ENCODE data around the gene DPP6.
"Not testable (repeated sequence)": the region's sequence is repeated elsewhere in the genome, so short reads cannot be mapped to it uniquely, and the experiment has no call there.

Gene DPP6

GRCh38 chr7:154155928-154156327, 103.7 kb downstream of the DPP6 start:
- H3K4me1 ChIP-seq (ENCODE audit: insufficient read depth, low read length); H3K9ac ChIP-seq (ENCODE audit: low read depth, low read length); H3K36me3 ChIP-seq (ENCODE audit: insufficient read depth, low read length); H3K9me3 ChIP-seq (ENCODE audit: control insufficient read depth, insufficient read depth, low read length): not testable (repeated sequence)

DNA sequence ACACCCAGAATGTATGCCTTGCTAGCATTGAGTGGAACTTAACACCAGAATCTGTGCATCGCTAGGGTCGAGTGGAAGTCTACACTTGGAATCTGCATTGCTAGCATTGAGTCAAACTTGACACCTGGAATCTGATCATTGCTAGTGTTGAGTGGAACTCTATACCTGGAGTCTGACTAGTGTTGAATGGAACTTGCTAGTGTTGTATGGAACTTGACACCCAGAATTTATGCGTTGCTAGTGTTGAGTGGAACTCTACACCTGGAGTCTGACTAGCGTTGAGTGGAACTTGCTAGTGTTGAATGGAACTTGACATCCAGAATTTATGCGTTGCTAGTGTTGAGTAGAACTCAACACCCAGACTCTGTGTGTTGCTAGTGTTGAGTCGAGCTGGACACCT, 110.7 kb downstream of the DPP6 start:
- not testable (repeated sequence) for H3K9ac ChIP-seq (ENCODE audit: low read depth, low read length); H3K36me3 ChIP-seq (ENCODE audit: insufficient read depth, low read length); H3K9me3 ChIP-seq (ENCODE audit: control insufficient read depth, insufficient read depth, low read length); H3K4me1 ChIP-seq (ENCODE audit: insufficient read depth, low read length)

DNA sequence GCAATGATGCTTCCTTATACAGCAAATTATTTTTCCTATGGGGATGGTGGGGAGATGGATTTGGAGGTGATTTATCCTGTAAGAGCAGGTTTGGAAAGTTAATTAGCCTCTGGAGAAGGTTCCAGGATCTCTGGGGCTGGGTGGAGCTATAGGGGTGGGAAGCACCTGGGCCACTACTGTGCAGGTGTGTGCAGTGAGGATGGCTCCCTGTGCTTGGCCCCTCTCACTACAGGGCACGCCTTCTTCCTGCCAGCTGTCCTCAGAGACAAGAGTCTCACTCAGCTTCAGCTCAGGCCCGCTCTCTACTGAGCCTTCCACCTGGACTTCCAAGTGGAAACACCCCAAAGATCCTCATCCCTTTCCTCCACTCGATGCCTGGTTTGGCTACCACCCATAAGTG, 111.4 kb downstream of the DPP6 start:
- H3K4me1 ChIP-seq (ENCODE audit: insufficient read depth, low read length); H3K36me3 ChIP-seq (ENCODE audit: insufficient read depth, low read length); H3K9me3 ChIP-seq (ENCODE audit: control insufficient read depth, insufficient read depth, low read length); H3K9ac ChIP-seq (ENCODE audit: low read depth, low read length): not testable (repeated sequence)

DNA sequence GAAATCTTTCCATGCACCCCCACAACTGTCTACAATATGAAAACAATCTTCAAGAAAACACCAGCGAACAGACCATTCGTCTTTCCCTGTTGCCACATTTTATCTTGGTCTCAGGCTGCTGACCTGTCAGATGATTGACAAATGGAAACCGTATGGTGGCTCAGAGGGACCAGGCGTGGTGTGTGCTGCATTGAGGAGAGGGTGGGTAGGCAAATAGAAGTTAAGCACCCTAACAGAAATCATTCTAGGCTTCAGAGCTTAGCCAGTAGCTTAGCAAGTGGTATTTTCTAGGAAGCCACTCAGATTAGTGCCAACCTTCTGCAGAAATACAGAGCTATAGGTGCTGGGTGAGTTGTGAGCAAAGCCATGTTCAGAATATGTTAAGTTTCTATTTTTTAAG, 114.9 kb downstream of the DPP6 start:
- no peaks in the 10 kb centered on the region for H3K9me3 ChIP-seq (ENCODE audit: control insufficient read depth, insufficient read depth, low read length)
- H3K4me1 ChIP-seq (ENCODE audit: insufficient read depth, low read length), result peaks cover 8% of the 10 kb centered on the region
- H3K36me3 ChIP-seq (ENCODE audit: insufficient read depth, low read length), result no peaks in the 10 kb centered on the region
- no peak overlapping the region for H3K9ac ChIP-seq (ENCODE audit: low read depth, low read length)

- H3K9ac ChIP-seq (ENCODE audit: low read depth, low read length), result no peak overlapping the region
- H3K4me1 ChIP-seq (ENCODE audit: insufficient read depth, low read length), result peaks cover 8% of the 10 kb centered on the region
- no peaks in the 10 kb centered on the region for H3K36me3 ChIP-seq (ENCODE audit: insufficient read depth, low read length)
- H3K9me3 ChIP-seq (ENCODE audit: control insufficient read depth, insufficient read depth, low read length), result no peaks in the 10 kb centered on the region
Measured at GRCh38 chr7:154167807-154168206, 115.6 kb downstream of the DPP6 start.

GRCh38 chr7:154171422-154171821, 119.2 kb downstream of the DPP6 start:
- no peak overlapping the region for H3K9ac ChIP-seq (ENCODE audit: low read depth, low read length)

DNA sequence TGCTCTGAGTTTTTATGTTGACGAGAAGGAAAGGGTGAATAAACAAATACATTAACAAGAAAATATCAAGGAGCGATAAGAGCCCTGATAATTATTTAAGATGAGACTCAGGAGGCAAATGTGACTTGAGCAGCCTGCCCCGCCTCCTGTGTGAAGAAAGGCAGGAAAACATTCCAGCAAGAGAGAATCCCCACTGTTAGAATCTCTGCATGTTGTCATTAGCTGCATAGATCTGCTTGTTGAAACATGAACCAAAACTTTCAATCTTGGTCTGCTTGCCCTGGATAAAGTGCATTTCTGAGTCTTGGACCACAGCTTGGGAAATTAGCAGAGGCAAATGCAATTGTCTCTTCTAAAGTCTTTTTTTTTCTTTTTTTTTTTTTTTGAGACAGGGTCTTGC, 120.0 kb downstream of the DPP6 start:
- no peaks in the 10 kb centered on the region for H3K9me3 ChIP-seq (ENCODE audit: control insufficient read depth, insufficient read depth, low read length)
- no peaks in the 10 kb centered on the region for H3K36me3 ChIP-seq (ENCODE audit: insufficient read depth, low read length)
- peaks cover 8% of the 10 kb centered on the region for H3K4me1 ChIP-seq (ENCODE audit: insufficient read depth, low read length)
- no peak overlapping the region for H3K9ac ChIP-seq (ENCODE audit: low read depth, low read length)

More at GRCh38 chr7:154171422-154171821, 119.2 kb downstream of the DPP6 start:
- H3K4me1 ChIP-seq (ENCODE audit: insufficient read depth, low read length), result peaks cover 8% of the 10 kb centered on the region
- no peaks in the 10 kb centered on the region for H3K36me3 ChIP-seq (ENCODE audit: insufficient read depth, low read length)
- H3K9me3 ChIP-seq (ENCODE audit: control insufficient read depth, insufficient read depth, low read length), result no peaks in the 10 kb centered on the region

DNA sequence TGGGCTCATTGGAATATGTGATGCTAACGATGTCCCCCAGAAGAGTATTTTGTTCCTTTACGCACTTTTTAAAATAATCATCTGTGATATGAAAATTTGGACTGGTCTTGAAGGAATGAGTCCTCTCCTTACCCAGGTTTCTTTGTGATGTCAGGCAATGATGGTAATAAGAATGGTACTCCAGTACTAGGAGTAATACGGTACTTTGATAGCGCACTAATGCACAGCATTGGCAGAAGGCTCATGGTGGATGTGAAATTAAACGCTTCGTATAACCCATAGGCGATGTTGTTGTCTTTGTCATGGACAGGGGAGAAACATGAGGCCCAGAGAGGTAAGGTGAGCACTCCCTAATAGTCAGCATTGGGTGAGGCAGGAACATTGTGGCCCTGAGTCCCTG, 125.4 kb downstream of the DPP6 start:
- no peaks in the 10 kb centered on the region for H3K9me3 ChIP-seq (ENCODE audit: control insufficient read depth, insufficient read depth, low read length)
- H3K4me1 ChIP-seq (ENCODE audit: insufficient read depth, low read length), result peaks cover 6% of the 10 kb centered on the region; the same call in 1 of the 2 replicates
- no peak overlapping the region for H3K9ac ChIP-seq (ENCODE audit: low read depth, low read length)
- H3K36me3 ChIP-seq (ENCODE audit: insufficient read depth, low read length), result no peaks in the 10 kb centered on the region

- no peaks in the 10 kb centered on the region for H3K9me3 ChIP-seq (ENCODE audit: control insufficient read depth, insufficient read depth, low read length)
- no peaks in the 10 kb centered on the region for H3K36me3 ChIP-seq (ENCODE audit: insufficient read depth, low read length)
- no peak overlapping the region for H3K9ac ChIP-seq (ENCODE audit: low read depth, low read length)
- peaks cover 17% of the 10 kb centered on the region for H3K4me1 ChIP-seq (ENCODE audit: insufficient read depth, low read length)
Measured at GRCh38 chr7:154178895-154179294, 126.7 kb downstream of the DPP6 start.

GRCh38 chr7:154183482-154183881, 131.3 kb downstream of the DPP6 start:
- Histone ChIP-seq H3K36me3 (ENCODE audit: insufficient read depth, low read length) (no peaks in the 10 kb centered on the region), H3K9ac (ENCODE audit: low read depth, low read length) (no peak overlapping the region; the same call in 1 of the 2 replicates), H3K9me3 (ENCODE audit: control insufficient read depth, insufficient read depth, low read length) (no peaks in the 10 kb centered on the region), H3K4me1 (ENCODE audit: insufficient read depth, low read length) (peaks cover 35% of the 10 kb centered on the region)

- Histone ChIP-seq H3K9ac (ENCODE audit: low read depth, low read length) (no peak overlapping the region; the same call in 1 of the 2 replicates), H3K9me3 (ENCODE audit: control insufficient read depth, insufficient read depth, low read length) (no peaks in the 10 kb centered on the region), H3K36me3 (ENCODE audit: insufficient read depth, low read length) (no peaks in the 10 kb centered on the region), H3K4me1 (ENCODE audit: insufficient read depth, low read length) (peaks cover 35% of the 10 kb centered on the region)
Measured at GRCh38 chr7:154183946-154184345, 131.7 kb downstream of the DPP6 start.

DNA sequence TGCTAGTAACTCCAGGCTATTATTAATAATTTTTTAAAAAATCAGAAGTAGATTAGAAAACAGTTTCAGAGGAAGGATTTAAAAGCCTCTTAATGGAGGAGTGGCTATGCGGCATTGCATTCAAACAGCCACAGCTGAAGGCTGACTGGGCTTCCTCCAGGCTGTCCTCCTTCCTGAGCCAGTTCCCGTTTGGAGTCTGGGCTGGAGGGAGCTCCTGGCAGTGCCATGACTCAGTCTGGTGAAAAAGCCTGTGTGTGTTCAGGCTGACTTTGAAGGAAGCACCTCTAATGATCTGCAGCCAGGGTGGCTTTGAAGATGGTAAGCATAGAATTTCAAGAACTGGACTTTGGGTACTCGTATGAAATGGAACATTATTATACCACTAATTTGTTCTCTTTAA, 134.6 kb downstream of the DPP6 start:
- Histone ChIP-seq H3K9me3 (ENCODE audit: control insufficient read depth, insufficient read depth, low read length) (no peaks in the 10 kb centered on the region), H3K9ac (ENCODE audit: low read depth, low read length) (no peak overlapping the region), H3K4me1 (ENCODE audit: insufficient read depth, low read length) (peaks cover 30% of the 10 kb centered on the region), H3K36me3 (ENCODE audit: insufficient read depth, low read length) (no peaks in the 10 kb centered on the region)

- H3K9ac ChIP-seq (ENCODE audit: low read depth, low read length), result no peak overlapping the region
- peaks cover 24% of the 10 kb centered on the region for H3K4me1 ChIP-seq (ENCODE audit: insufficient read depth, low read length)
- H3K36me3 ChIP-seq (ENCODE audit: insufficient read depth, low read length), result no peaks in the 10 kb centered on the region
- no peaks in the 10 kb centered on the region for H3K9me3 ChIP-seq (ENCODE audit: control insufficient read depth, insufficient read depth, low read length)
Measured at GRCh38 chr7:154188330-154188729, 136.1 kb downstream of the DPP6 start.

DNA sequence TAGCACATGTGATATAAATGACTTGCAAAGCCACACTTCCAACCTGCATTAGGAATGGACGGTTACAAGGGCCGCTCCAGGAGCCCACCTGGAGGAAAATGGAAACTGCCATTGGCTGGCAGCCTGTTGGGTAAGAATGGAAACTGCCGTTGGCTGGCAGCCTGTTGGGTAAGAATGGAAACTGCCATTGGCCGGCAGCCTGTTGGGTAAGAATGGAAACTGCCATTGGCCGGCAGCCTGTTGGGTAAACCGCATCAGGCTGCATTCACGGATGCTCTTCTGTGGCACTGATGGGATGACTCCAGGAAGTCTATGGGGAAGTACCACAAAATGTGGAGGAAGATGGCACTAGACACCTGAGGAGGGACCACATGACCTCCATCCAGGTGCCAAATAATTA, 143.1 kb downstream of the DPP6 start:
- no peaks in the 10 kb centered on the region for H3K36me3 ChIP-seq (ENCODE audit: insufficient read depth, low read length)
- 0 out of 2 replicates have a peak, but pooled peaks cover 9% of the 10 kb centered on the region for H3K4me1 ChIP-seq (ENCODE audit: insufficient read depth, low read length)
- H3K9ac ChIP-seq (ENCODE audit: low read depth, low read length), result no peak overlapping the region
- H3K9me3 ChIP-seq (ENCODE audit: control insufficient read depth, insufficient read depth, low read length), result no peaks in the 10 kb centered on the region

- Histone ChIP-seq H3K9me3 (ENCODE audit: control insufficient read depth, insufficient read depth, low read length) (no peaks in the 10 kb centered on the region), H3K4me1 (ENCODE audit: insufficient read depth, low read length) (0 out of 2 replicates have a peak, but pooled peaks cover 12% of the 10 kb centered on the region), H3K36me3 (ENCODE audit: insufficient read depth, low read length) (no peaks in the 10 kb centered on the region), H3K9ac (ENCODE audit: low read depth, low read length) (no peak overlapping the region)
Measured at GRCh38 chr7:154198481-154198880, 146.3 kb downstream of the DPP6 start.

GRCh38 chr7:154200241-154200640, 148.0 kb downstream of the DPP6 start:
- Histone ChIP-seq H3K36me3 (ENCODE audit: insufficient read depth, low read length) (no peaks in the 10 kb centered on the region), H3K9me3 (ENCODE audit: control insufficient read depth, insufficient read depth, low read length) (no peaks in the 10 kb centered on the region), H3K9ac (ENCODE audit: low read depth, low read length) (no peak overlapping the region), H3K4me1 (ENCODE audit: insufficient read depth, low read length) (0 out of 2 replicates have a peak, but pooled peaks cover 12% of the 10 kb centered on the region)

All from ES-I3 (cell line).